NCI-H1092 (cell line): ENCODE data around the gene ADAMTS15.

Source experiments
- DNase-seq: peaks from one replicate; lab custom pipeline; 2025; lab: John Stamatoyannopoulos, UW

The ADAMTS15 gene

DNA sequence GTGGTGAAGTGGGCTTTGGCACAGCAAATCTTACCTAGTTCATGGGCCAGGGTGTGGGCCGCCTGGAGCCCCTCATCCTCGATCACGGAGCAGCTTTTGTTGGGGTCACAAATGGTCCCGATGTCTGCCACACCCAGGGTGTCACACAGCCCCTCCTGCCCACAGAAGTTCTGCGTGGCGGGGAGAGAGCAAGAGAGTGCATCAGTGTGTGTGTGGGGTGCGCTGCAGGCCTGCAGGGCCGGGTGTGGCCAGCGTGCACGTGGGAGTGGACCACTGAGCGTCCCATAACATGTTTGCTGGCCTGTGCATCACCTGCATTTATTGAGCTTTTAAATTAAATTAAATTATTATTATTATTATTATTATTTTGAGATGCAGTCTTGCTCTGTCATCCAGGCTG, 31.5 kb upstream of the ADAMTS15 start:
- no peak for DNase-seq

DNA sequence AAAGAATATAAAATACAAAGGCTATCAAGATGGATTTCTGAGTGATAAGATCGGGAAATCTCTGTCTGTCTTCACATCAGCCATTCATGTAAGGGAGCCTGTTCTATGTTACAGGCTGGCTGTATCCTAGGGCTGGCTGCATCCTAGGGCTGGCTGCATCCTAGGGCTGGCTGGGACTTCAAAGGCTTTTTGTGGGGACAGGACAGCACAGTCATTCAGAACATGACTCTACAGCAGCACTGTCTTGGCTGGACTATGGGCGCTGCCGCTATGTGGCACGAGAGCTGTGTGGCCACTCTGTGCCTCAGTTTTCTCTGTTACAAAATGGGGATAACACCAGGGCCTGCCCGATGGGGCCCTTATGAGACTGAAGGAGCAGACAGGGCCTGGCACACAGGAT, 30.2 kb upstream of the ADAMTS15 start:
- DNase-seq, result no peak

DNA sequence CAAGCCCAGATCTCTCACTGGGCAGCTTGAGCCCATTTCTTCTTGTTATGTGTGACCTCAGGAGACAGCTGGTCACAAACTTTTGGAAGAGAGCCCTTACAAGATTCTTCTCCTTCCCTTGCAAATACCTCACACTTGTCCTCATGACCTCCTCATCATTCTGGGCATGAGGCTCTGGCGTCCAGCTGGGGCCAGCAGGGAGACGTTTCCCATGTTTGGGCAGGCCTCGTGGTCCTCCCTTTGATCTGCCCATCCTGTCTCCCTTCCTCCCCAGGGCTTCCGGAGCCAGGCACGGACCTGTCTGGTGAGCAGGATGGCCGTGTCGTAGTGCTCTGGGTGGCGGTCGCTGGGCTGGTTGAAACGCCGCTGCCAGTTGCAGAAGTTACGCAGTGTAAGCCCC, 29.7 kb upstream of the ADAMTS15 start:
- no peak for DNase-seq

DNA sequence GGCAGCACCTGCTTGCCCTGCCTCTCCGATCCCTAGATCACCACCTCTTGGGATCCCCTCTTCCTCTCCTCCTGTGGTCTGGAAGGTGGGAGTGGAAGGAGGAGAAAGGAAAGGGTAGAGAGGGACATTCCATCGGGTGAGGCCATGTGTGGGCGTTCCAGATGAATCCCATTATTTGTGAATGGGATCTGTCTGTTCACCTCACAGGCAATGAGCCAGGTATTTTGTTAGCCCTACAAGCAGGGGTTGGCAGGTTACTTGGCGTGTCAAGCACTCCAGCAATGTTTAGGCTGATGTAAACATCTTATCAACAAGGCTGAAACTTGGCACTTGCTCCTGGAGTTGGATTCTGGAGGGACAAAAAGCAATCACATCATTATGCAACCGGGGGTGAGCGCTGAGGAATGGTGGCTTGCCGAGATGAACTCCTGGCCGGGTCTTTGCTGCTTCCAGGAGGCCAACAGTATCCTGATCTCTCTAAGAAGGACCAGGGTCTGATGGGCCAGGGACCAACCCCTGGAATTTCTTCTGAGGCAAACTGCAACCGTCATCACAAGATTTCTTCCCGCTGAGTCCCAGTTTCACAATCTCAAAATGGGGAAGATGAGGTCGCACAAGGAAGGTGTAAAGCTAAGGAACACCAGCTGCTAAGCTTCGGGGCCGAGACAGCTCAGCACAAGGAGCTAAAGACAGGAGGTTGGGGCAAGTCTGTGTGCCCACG, 27.8 kb upstream of the ADAMTS15 start:
- no peak for DNase-seq

DNA sequence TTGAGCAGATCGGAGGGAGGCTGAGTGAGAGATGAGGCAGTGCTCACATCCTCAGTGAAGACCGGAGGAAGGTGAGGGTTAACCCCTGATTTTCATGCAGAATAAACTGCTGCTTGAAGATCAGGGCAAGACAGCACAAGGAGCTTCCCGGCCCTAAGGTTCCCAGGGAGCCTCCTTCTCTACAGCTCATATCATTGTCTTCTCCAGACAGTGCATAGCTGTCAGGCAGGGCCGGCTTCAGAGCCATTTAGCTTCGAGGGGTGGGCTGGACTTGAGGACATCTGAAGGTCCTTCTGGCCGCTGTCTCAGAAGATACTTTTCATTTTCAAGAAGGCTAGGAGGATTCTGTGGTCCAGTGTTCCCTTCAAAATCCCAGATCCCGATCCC, 27.3 kb upstream of the ADAMTS15 start:
- no peak for DNase-seq

DNA sequence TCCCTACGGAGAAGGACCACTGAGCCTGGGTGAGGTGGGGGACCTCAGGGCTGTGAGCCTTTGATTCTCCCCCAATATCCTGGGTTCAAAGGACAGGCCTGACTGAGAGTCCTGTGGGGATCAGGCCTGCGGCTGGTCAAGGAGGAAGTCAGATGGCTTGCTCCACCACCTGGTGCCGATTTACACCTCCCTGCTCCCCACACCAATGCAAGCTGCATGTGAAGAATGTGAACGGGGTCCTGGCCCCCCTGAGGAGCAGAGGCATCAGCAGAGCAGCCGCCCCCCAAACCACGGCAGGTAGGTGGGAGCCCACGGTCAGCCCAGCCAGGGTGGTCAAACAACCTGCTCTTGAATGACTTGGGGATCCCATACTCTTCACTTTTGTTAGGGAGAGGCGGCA, 26.7 kb upstream of the ADAMTS15 start:
- no peak for DNase-seq

DNA sequence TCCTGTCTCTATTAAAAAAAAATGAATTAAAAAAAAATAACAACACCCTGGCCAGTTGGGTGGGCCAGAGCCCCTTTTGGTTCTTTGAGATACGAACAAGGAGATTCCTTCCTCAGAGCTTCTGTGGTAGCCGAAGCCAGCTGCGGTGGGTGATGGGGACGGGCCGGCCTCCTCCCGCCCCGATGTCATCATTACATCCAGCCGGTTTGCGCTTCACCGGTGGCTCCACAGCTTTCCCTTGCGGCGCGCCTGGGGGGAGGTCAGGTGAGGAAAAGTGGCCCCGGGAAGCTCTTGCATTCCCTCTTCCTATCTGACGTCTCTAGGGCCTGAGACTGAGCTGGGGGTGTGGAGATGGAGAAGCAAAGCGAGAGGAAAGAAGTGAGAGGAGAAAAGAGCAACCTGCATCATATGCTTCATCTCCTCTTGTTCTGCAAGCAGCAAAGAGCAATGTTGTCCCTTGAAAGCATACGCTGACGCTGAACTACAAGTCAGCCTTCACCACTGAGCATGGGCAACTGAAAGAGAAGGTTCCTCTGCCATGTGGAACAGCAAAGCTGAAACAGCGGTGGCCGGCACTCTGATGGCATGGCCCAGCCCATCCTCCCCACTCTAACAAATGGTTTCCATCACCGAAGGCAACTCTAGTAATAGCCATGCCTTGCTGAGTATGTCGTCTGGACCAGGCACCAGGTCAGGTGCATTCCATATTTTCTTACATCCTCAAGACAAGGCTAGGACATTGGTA, 26.0 kb upstream of the ADAMTS15 start:
- DNase-seq, result no peak

DNA sequence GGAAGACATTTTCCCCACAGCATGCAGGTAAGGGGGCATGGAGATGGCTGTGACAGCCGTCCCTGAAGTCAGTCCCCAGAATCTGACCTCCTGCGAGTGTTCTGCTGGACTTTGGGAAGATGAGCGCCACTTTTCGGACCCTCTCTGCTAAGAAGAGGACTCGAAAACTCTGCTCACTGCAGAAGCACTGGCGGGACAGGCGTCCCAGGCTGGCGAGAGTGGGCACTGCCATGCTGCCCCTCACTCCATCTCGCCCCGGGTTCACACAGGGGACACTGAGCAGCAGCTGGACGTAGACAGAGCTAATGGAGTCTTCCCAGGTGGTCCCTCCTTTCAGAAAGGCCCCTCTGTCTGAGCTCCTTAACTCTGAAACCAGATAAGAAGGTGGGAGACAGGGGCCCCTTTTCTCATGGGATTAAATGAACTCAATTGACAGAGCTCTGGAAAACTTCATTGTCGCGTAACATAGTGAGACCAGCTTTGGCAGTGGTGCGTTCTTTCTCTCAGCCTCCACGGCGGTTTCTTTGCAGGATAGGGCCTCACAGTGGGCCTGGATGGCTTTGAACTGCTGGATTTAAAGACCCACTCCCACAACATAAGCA, 24.8 kb upstream of the ADAMTS15 start:
- DNase-seq, result no peak

DNA sequence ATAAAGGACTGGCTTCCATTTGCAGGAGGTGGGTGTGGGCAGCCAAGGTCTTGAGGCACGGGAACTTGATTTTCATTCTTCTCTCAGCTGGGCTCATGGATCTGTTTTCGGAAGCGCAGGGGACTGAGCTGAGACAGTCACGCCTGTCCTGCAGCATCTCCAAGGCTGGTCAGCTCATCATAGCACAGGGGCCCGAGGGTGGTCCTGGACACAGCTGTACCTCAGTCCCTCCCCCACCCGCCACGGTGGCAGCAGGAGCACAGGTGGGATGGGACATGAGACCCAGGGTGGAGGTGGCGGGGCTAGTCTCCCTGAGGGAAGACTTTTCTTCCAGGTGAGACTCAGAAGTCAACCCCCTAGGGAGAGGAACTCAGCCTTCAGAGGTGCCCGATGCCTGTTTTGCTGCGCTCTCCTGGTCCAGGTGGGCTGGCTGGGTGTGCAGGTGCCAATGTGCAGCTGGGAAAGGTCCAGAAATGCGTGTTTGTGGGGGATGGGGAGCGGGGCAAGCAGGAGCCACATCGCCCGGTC, 23.8 kb upstream of the ADAMTS15 start:
- no peak for DNase-seq

DNA sequence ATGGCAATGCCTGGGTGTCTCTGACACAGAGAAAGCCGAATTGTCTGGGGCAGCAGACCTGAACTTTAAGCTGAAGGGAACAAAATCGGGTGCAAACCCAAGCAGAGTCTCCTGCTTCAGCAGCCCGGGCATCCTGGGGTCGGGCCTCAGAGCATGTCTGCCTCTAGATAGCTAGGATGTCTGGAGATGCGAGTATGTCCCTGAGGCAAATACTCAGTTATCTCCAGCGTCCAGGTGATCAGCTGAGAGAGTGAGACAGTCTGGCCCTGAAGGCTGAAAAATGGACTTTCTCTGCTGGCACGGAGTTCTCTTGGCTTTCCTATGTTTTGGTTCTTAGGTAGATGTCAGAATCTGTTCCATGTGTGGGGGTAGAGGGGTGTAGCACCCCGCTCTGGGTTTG, 23.3 kb upstream of the ADAMTS15 start:
- DNase-seq, result no peak

DNA sequence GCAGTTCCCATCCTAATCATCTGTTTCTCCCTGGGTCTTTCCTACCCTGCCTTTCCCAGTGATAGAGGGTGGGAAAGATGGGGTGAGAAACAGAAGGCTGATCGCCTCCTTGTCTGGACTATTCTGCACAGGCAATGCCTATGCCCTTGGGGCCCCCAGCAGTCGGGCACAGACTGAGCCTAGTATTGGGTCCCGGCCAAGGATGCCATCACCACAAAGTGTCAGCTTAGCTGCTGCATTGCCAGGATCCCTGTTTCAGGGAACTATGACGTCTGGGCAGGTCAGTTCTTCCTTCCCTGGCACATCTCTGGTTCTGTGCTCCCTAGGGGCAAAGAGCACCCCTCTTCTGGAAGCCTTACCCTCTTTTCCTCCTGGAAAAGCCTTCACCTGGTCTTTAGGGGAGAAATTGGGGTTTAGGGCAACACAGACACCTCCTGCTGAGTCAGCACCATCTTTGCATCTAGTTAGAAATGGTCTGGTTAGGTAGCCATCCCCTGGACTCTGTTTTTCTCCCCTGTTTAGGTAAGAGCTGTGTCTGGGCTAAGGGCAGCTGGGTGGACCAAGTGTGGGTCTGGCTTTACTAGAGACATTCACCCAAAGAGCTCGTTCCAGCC, 22.1 kb upstream of the ADAMTS15 start:
- DNase-seq, result no peak

DNA sequence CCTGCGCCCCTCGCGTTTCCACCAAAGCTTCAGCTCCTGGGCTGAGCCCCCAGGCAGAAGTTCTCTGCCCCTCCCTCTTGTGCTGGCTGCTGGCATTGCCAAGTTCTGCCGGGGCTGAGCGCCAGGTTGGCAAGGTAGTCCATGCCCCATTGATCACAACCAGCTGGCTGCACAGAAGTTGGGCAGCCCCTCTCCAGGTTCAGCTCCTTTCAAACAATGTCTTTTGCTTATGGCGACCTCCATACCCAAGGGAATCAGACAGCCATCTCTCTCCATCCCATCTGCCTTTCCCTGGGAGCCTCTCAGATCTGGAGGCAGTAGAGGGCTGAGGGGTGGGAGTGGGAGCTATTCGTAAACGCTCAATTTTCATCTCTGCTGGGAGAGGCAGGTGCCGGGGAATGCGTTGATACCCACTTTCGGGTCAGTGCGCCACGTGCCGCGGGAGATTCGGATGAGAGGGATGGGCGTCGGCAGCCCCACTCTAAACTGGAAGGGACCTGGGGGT, 21.6 kb upstream of the ADAMTS15 start:
- DNase-seq, result peak; percentile 46

DNA sequence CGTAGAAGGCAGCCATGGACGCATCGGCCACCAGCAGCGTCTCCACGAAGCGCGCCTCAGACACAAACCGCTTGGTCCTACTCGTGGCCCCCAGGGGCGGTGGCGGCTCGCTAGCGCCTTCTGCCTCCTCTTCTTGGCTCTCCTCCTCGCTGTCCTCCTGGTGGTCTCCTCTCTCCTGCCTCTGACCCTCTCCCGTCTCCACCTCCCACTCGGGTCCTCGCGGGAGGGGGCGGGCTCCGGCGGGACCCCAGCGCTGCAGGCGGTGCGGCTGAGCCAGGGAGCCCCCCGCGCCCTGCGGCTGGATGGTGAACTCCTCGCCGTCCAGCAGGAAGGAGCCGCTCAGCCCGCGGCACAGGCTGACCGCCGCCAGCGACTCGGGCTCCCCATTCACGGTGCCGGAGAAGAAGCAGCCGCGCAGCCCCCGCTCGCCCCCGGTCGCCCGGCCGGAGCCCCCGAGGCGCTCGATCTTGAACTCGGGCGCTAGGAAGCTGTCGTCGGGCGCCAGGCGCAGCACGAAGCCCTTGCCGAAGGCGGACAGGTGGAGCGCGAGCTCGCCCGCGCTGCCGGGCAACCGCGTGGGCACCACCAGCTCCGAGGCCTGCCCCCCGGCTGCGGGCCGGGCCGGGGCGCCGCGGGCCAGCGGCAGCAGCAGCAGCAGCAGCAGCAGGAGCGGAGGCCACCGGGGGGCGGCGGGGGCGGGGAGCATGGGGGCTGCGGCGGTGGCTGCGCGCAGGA, 20.7 kb upstream of the ADAMTS15 start:
- DNase-seq, result peak; percentile 38

DNA sequence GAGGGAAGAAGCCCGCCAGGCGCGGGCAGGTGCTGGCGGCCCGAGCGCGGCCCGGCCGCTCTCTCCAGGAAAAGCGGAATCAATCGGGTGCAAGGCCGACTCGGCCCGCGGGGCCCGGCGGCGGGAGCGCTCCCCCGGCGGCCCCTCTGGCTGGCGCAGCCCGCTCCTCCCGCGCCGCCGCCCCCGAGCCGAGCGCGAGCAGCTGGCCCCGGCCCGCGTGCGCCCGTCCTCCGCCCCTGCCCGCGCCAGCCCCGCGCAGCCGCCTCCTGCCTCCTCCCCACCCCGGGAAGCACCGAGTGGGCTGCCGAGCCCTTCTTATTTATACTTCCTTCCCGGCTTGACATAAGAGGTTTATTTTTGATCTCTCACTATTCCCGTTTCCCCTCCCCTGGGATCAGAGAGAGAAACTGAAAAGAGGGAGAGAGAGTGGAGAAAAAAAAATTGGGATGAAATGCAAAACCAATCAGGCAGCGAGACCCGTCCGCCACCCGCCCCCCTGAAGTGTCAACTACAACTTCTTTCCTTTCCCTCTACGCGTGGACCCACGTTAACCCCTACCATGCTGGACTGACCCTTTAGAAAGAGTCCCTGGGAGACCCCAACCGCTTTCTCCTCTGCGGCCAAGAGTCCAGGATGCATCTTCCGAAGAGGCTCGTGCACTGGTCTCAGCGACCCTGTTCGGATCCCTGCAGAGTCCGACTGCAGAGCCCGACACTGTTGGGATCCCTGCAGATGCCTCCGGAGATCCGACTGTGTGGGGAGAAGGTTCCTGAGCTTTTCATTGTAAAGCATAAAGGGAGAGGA, 19.9 kb upstream of the ADAMTS15 start, which contains the start of gene ADAMTS8:
Gene ADAMTS8, minus strand, starts transcription at position 294 of the 804 bp plus-strand sequence. CDS start 323 bp downstream, outside the sequence.
- DNase-seq, result peak; percentile 36

DNA sequence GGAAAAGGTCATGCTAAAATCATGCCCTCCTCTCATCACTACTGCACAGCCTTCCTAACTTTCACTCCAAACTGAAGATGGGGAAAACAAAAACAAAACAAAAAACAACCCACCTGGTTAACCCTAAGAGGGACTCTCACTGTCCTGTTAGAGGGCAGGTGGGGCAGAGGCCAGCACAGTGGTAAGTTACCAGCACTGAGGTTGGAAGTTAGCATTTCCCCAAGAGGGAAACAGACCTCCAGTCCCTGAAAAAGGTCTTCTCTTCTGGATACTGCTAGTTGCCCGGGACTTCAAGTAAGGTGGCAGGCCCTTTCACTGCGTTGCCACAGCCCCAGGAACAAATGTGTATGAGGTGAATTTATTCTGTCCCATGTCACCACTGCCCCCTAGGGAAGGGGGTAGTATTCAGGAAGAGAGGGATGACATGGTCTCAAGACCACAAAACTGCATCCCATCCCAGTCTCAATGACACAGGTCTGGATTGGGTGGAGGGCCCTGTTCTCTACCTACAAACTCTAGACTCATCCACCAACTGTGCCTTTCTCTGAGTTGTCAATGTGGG, 19.2 kb upstream of the ADAMTS15 start:
- DNase-seq, result no peak

DNA sequence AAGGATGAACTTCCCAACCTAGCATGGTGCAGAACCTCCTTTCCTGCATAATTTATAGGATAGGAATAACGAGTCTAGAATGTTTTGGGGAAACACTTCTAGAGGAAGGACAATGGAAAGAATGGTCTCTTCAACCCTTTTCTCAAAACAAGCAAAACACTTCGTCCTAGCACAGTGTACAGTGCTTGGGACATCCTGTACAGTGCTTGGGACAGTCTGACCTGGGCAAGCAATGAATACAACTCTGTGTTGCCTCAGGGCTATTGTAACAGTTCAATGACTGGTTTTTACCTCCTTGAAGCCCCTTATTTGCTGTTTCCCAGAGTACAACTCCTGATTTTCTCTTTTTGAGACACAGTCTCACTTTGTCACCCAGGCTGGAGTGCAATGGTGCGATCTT, 18.5 kb upstream of the ADAMTS15 start:
- DNase-seq, result no peak

DNA sequence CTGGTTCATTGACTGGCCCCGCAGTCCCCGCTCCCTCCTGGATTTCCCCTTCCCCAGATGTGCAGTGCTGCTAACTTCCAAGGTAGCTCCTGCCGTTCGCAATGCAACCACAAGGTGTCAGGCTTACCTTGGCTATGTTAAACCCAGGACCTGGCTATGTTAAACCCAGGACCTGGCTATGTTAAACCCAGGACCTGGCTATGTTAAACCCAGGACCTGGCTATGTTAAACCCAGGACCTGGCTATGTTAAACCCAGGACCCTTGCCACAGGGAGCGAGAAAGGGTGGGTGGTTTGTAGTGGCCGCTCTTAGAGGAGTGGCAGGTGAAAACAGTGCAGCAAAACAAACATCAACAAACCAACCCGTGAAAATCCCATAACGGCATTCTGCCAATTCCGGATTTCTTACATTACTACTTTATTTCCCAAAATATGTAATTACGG, 17.1 kb upstream of the ADAMTS15 start:
- DNase-seq, result peak; percentile 73

DNA sequence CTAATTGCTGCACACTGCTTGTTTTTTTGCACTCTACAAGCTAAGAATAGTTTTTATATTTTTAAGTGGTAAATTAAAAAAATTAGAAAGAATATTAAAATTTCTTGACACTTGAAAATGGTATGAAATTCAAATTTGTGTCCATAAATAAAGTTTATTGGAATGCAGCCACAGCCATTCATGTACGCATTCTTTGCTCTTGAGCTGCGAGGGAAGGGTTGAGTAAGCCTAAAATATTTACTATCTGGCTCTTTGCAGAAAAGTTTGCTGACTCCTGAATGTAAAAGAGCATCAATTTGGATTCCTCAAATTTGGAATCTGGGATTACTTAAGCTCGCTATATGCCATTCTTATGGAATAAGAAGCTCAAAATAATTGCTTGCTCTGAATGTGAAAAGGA, 16.6 kb upstream of the ADAMTS15 start:
- DNase-seq, result no peak

DNA sequence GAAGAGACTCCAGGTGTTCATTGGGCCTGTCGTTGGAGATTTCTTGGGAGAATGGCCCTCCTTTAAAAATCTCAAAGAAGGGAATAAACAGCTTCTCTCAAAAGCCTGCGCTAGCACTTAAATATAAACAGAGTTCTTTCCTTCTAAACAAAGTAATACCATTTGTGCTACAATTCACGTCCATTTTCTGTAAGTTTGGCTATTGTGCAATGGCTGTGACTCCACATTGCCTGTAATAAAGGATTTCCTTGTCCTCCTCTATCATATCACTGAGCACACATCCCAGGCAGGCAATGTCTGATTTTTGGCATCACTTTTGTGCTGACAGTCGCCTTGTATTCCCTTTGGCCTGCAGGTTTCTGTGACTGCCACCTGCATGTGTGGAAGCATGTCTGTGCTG, 15.1 kb upstream of the ADAMTS15 start:
- no peak for DNase-seq

DNA sequence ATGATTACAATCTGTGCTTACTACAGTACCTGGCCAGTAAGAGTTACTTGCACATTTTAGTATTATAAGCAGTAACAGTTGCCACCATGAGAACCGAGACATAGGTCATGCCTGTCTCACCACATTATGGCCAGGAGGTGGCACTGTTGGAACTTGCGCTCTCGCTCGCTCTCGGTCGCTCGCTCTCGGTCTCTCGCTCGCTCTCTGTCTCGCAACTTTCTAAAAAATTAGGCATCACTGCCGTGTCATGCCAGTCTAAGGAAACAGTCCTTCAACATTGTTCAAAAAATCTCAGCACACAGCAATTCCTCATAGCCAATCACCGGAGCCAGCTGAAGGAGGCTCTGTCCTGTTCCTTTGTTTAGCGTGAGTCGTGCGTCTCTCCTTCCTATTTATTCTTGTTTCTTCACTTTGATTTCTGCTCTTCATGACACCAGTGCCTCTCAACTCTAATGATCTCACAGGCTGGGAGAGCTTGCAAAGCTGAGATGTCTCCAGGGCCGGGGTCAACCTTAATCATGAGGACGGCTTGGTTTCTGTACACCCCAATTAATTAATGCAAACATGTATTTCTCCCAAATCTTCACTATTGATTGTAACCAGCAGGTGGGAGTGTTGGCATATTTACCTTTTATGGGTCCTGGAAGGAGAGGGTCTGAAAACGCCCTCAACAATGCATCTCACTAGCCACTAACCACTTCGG, 13.8 kb upstream of the ADAMTS15 start:
- DNase-seq, result peak; percentile 83
